Subcutaneous adipose tissue (tissue), 4 donors: ENCODE measurements around the gene LILRB3. TPM values are rescaled to one million over a fixed set of nuclear protein-coding genes. Genes with fewer than 3 reads are reported as not detected.

Experiments used
- CTCF ChIP-seq: fragments of 450-650 bp; IDR thresholded peaks from one replicate; pipeline ENCODE4 v1.5.1; 2016; ENCODE audit warnings: low read depth, mild to moderate bottlenecking, control low read depth, antibody characterized with exemption, moderate library complexity
- small RNA-seq: library from RNA; depleted of rRNA; stranded (forward); fragments of <200 nt; gene quantifications from one replicate; pipeline ENCODE3, GENCODE V24; 2016
- total RNA-seq, 4 donors: library from RNA; depleted of rRNA; stranded (reverse); fragments of >200 nt; gene quantifications; one replicate each; pipeline ENCODE4 v1.1.0, GENCODE V29; 2016

LILRB3 gene
- total RNA-seq, 4 donors from 2014 or later: 16.0 to 156 (median 43.1) TPM

- TF ChIP-seq CTCF: no peak
These were observed 49.5 kb downstream of the LILRB3 start for GRCh38 chr19:54173359-54173699.

- no peak for TF ChIP-seq CTCF
These were observed 50.1 kb downstream of the LILRB3 start, which contains the start of gene TMC4 for GRCh38 chr19:54172471-54173358. TMC4 (minus strand) TSS chr19:54173160; CDS start chr19:54173117, 43 bp downstream.

- TF ChIP-seq CTCF: no peak
These were observed 53.6 kb downstream of the LILRB3 start for GRCh38 chr19:54169149-54169740.

GRCh38 chr19:54168174-54168917, 54.5 kb downstream of the LILRB3 start:
- TF ChIP-seq CTCF: no peak

Small RNA genes within 50 kb of the gene (small RNA-seq; reads per million reads assigned to genes)
- gene RNU6-1307P: not detected

Other genes starting within 250 kb of the LILRB3 start
- not detected for gene CACNG6, start 231.4 kb downstream of the LILRB3 start, total RNA-seq
- gene VSTM1, start 159.1 kb downstream of the LILRB3 start, total RNA-seq: not detected
- not detected for gene TARM1, start 141.6 kb downstream of the LILRB3 start, total RNA-seq
- 10 to 100 TPM in 1 of 4 donors, 1 to 10 TPM in 2, under 1 TPM in 1; 0.75 to 21.9 (median 2.4) TPM for gene OSCAR, start 122.2 kb downstream of the LILRB3 start, total RNA-seq
- gene NDUFA3, start 120.2 kb downstream of the LILRB3 start, total RNA-seq: 10 to 100 TPM in 3 of 4 donors, 1 to 10 TPM in 1; 9.5 to 89.8 (median 21.8) TPM
- 10 to 100 TPM in 3 of 4 donors, 1 to 10 TPM in 1; 5.7 to 23.6 (median 16.6) TPM for gene TFPT, start 107.3 kb downstream of the LILRB3 start, total RNA-seq
- 10 to 100 TPM; 26.6 to 43.6 (median 36.9) TPM for gene PRPF31, start 107.3 kb downstream of the LILRB3 start, total RNA-seq
- gene CNOT3, start 85.2 kb downstream of the LILRB3 start, total RNA-seq: 10 to 100 TPM; 16.8 to 39.4 (median 23.3) TPM
- 10 to 100 TPM in 1 of 4 donors, 1 to 10 TPM in 3; 2.9 to 12.8 (median 5.2) TPM for gene LENG1, start 63.3 kb downstream of the LILRB3 start, total RNA-seq
- 1 to 10 TPM in 2 of 4 donors, under 1 TPM in 1, not detected in 1; 0.17 to 2.4 (median 1.1) TPM for gene TMC4, start 49.8 kb downstream of the LILRB3 start, total RNA-seq
- 10 to 100 TPM in 3 of 4 donors, 1 to 10 TPM in 1; 8.8 to 36.7 (median 21.2) TPM for gene MBOAT7, start 33.4 kb downstream of the LILRB3 start, total RNA-seq
- 10 to 100 TPM; 13.5 to 49.7 (median 42.4) TPM for gene TSEN34, start 31.7 kb downstream of the LILRB3 start, total RNA-seq
- 1,000 to 10,000 TPM; 1,278 to 2,474 (median 1,889) TPM for gene RPS9, start 22.1 kb downstream of the LILRB3 start, total RNA-seq
- 10 to 100 TPM in 1 of 4 donors, 1 to 10 TPM in 3; 2.8 to 18.7 (median 9.1) TPM for gene LILRA6, start 19.8 kb upstream of the LILRB3 start, total RNA-seq
- gene LILRB5, start 34.3 kb upstream of the LILRB3 start, total RNA-seq: 10 to 100 TPM; 46.2 to 62.3 (median 54.8) TPM
- 10 to 100 TPM in 1 of 4 donors, 1 to 10 TPM in 3; 2.8 to 14.6 (median 7.6) TPM for gene LILRB2, start 58.1 kb upstream of the LILRB3 start, total RNA-seq
- 10 to 100 TPM in 1 of 4 donors, 1 to 10 TPM in 3; 3.1 to 23.3 (median 3.4) TPM for gene LILRA5, start 90.2 kb upstream of the LILRB3 start, total RNA-seq
- gene LILRA4, start 116.2 kb upstream of the LILRB3 start, total RNA-seq: under 1 TPM in 1 of 4 donors, not detected in 3; 0.17 TPM
- gene LAIR1, start 141.9 kb upstream of the LILRB3 start, total RNA-seq: 10 to 100 TPM; 25.3 to 93.2 (median 47.6) TPM
- under 1 TPM in 1 of 4 donors, not detected in 3; 0.19 TPM for gene TTYH1, start 192.5 kb upstream of the LILRB3 start, total RNA-seq
- 100 to 1,000 TPM in 1 of 4 donors, 10 to 100 TPM in 3; 55.1 to 233 (median 69.4) TPM for gene LENG8, start 226.2 kb upstream of the LILRB3 start, total RNA-seq
- gene LENG9, start 240.8 kb upstream of the LILRB3 start, total RNA-seq: 1 to 10 TPM; 4.2 to 9.6 (median 6.7) TPM